ENCODE results near the gene SLC4A2.

Gene SLC4A2

GRCh38 chr7:151118108-151119054, 59.0 kb downstream of the SLC4A2 start:
- no peak for DNase-seq

- no peak for DNase-seq
Observed at GRCh38 chr7:151119055-151119415, 59.6 kb downstream of the SLC4A2 start.

GRCh38 chr7:151119902-151120301, 60.5 kb downstream of the SLC4A2 start:
- DNase-seq: no peak

- no peak for DNase-seq
Observed at GRCh38 chr7:151120896-151121295, 61.5 kb downstream of the SLC4A2 start.

- no peak for DNase-seq
Observed at GRCh38 chr7:151121380-151122170, 62.2 kb downstream of the SLC4A2 start.

- no peak for DNase-seq
Observed at GRCh38 chr7:151122276-151122675, 62.9 kb downstream of the SLC4A2 start.

GRCh38 chr7:151122796-151123157, 63.4 kb downstream of the SLC4A2 start:
- no peak for DNase-seq

- no peak for DNase-seq
Observed at GRCh38 chr7:151123158-151123821, 63.9 kb downstream of the SLC4A2 start.

- peak; percentile 66 for DNase-seq
Observed at GRCh38 chr7:151123822-151124464, 64.6 kb downstream of the SLC4A2 start.

GRCh38 chr7:151124481-151124880, 65.1 kb downstream of the SLC4A2 start:
- no peak for DNase-seq

- no peak for DNase-seq
Observed at GRCh38 chr7:151124899-151125399, 65.6 kb downstream of the SLC4A2 start.

- DNase-seq: no peak
Observed at GRCh38 chr7:151125470-151125845, 66.1 kb downstream of the SLC4A2 start.

- DNase-seq: no peak
Observed at GRCh38 chr7:151125846-151126481, 66.6 kb downstream of the SLC4A2 start.

Data from activated effector memory CD4-positive, alpha-beta T cell treated with Interleukin-2 at 50 U/mL for 16 hours (primary cell).